NT2/D1 (cell line): ENCODE results near the gene PDPN.

Experiments used
- YY1 ChIP-seq: IDR thresholded peaks from 2 replicates; pipeline ENCODE4 v1.6.1; 2011; ENCODE audit not compliant: insufficient read length, insufficient read depth
- ZNF274 ChIP-seq: IDR thresholded peaks from 2 replicates; pipeline ENCODE4 v1.6.1; 2011; ENCODE audit warnings: mild to moderate bottlenecking, low read depth, low read length

DNA sequence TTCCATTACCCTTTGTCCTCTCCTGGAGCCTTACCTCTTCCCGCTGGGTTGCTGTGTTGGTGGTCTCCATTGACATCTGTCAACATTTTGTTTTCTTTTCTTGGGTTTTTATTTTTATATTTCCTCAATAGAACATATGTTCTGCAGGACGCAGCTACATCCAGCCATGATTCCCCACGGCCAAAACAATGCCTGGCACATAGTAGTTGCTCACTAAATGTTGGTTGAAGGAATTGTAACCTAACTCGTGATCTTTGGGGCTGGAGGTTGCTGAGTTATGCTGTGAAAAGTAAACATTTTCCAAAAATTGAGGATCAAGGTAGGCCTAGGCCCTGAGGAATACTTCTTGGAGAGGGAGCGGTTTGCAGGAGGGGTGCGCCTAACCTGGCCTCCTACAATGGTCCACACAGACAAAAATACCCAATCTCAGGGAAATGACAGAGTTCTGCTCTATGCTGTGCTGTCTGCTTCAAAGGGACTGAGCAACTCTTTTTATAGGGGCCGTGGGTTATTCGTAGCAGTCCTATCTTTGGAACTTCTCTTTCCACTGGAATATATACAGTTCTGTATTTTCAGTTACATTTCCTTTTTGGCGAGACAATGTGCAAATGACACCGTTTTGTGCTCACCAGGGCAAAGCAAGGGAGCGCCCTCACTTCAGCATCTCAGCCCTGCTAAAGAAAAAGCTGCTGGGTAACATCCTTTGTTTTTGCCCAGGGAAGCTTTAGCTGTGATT lies 1.4 kb downstream of the PDPN start:
- TF ChIP-seq YY1 (no peak), ZNF274 (no peak)
